HFFc6 (cell line): ENCODE data around the gene EFL1. TPM values are rescaled to one million over a fixed set of nuclear protein-coding genes. Genes with fewer than 3 reads are reported as not detected.

Experiments
- DNase-seq: peaks from one replicate; pipeline ENCODE4 v3.0.0-alpha.2; 2018
- H3K27ac Mint-ChIP-seq: 2 replicates; pipeline ENCODE4 v1.8.0; 2020; ENCODE audit warnings: mild to moderate bottlenecking, mixed read lengths
- H3K27me3 Mint-ChIP-seq: 2 replicates; pipeline ENCODE4 v1.8.0; 2021; ENCODE audit warnings: mild to moderate bottlenecking, moderate library complexity, mixed read lengths; ENCODE audit not compliant: insufficient read depth
- H3K36me3 Mint-ChIP-seq: 2 replicates; pipeline ENCODE4 v1.8.0; 2021; ENCODE audit warnings: low read depth, mixed read lengths
- H3K4me1 Mint-ChIP-seq: 2 replicates; pipeline ENCODE4 v1.8.0; 2020; ENCODE audit warnings: low read depth, mixed read lengths
- H3K4me3 Mint-ChIP-seq: 2 replicates; pipeline ENCODE4 v1.8.0; 2020; ENCODE audit warnings: mild to moderate bottlenecking, moderate library complexity, mixed read lengths
- H3K9me3 Mint-ChIP-seq: 2 replicates; pipeline ENCODE4 v1.8.0; 2020; ENCODE audit warnings: mild to moderate bottlenecking, mixed read lengths
- total RNA-seq, 6 experiments: library from RNA; stranded (reverse); fragmentation: NEBNext Ultra II Directional; extraction: Animal tissue kit (Norgen Biotek cat#: 25700); gene quantifications; 2 replicates in 1 of 6; 3 replicates in 5 of 6; pipeline ENCODE4 v1.2.3, GENCODE V29; 2021
- TF ChIP-seq, protein P1 (sequence below): fragments of 200-600 bp; sonication (generic); IDR thresholded peaks from 2 replicates; pipeline ENCODE4 v1.5.0; 2021; ENCODE audit warnings: antibody characterized with exemption, mild to moderate bottlenecking

EFL1 gene
- total RNA-seq, 6 experiments from 2014 or later: 14.3 to 20.5 (median 18.5) TPM

DNA sequence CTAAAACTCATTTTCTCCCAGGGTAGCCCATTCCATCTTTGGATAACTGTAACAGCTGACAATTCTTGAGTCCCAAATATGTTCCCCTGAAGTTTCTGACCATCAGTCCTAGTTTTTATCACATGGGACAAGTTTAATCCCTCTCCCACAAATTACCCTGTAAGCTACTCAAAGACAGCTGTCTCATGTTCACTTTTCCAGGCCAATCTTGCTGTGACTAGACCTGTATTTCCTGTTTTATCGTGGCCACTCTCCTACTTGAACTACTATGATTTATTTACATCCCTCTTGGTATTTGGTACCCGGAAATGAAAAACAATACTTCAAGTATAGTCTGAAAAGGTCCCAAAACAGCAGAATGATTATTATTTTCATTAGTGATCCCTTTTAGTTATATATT lies 121.6 kb downstream of the EFL1 start:
- H3K36me3 Mint-ChIP-seq: peaks cover 5% of the 10 kb centered on the region; the same call in 1 of the 2 replicates
- DNase-seq: no peak
- H3K27ac Mint-ChIP-seq: peak overlapping the region; percentile 74
- no peaks in the 10 kb centered on the region; the same call in 1 of the 2 replicates for H3K27me3 Mint-ChIP-seq
- H3K4me1 Mint-ChIP-seq: peaks cover 52% of the 10 kb centered on the region
- TF ChIP-seq, protein P1, sequence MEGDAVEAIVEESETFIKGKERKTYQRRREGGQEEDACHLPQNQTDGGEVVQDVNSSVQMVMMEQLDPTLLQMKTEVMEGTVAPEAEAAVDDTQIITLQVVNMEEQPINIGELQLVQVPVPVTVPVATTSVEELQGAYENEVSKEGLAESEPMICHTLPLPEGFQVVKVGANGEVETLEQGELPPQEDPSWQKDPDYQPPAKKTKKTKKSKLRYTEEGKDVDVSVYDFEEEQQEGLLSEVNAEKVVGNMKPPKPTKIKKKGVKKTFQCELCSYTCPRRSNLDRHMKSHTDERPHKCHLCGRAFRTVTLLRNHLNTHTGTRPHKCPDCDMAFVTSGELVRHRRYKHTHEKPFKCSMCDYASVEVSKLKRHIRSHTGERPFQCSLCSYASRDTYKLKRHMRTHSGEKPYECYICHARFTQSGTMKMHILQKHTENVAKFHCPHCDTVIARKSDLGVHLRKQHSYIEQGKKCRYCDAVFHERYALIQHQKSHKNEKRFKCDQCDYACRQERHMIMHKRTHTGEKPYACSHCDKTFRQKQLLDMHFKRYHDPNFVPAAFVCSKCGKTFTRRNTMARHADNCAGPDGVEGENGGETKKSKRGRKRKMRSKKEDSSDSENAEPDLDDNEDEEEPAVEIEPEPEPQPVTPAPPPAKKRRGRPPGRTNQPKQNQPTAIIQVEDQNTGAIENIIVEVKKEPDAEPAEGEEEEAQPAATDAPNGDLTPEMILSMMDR: no peak
- no peak overlapping the region for H3K4me3 Mint-ChIP-seq
- H3K9me3 Mint-ChIP-seq: no peaks in the 10 kb centered on the region

DNA sequence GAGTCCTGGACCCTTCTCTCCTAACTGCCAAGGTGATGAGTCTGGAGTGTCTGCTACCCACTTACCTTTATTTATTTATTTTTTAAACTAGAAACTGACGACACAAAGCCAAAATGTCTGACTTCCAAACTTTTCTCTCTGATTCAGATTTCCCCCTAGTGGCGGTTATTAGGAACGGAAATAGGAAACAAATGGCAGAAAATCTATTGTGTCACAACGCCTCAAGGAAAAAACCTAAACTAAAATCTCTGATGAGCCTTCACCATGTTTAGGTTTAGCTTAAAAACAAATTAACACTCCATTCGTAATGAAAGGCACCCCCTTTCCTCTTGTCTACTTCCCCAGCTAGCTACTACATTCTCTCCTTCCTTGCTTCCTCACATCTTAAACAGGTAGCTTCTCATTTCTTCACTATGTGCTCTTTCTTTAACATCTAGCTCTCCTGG lies 122.7 kb downstream of the EFL1 start:
- no peaks in the 10 kb centered on the region; the same call in 1 of the 2 replicates for H3K27me3 Mint-ChIP-seq
- H3K4me3 Mint-ChIP-seq: no peak overlapping the region
- peak; percentile 58 for DNase-seq
- H3K4me1 Mint-ChIP-seq: peaks cover 59% of the 10 kb centered on the region
- H3K27ac Mint-ChIP-seq: peak overlapping the region; percentile 63
- H3K9me3 Mint-ChIP-seq: no peaks in the 10 kb centered on the region
- H3K36me3 Mint-ChIP-seq: peaks cover 10% of the 10 kb centered on the region; the same call in 1 of the 2 replicates
- TF ChIP-seq, protein P1: peak; percentile 92

DNA sequence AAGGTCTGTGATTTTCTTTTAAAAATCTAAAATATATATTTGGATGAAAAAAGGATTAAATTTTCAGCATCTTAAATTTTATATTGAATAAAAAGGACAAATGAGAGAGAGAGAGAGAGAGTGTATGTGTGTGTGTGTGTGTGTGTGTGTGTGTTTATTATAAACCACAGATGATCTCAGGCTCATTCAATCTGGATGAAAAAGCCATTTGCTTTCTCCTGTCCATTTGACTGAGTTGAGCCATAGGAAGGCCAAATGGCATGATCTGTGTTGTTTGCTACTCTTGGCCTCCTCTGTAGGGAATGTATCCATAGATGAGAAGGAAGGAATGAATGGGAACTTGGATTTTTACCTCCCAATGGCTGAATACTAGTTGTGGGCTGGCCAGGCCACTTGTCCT lies 124.2 kb downstream of the EFL1 start:
- TF ChIP-seq, protein P1: no peak
- no peaks in the 10 kb centered on the region; the same call in 1 of the 2 replicates for H3K27me3 Mint-ChIP-seq
- DNase-seq: no peak
- H3K36me3 Mint-ChIP-seq: peaks cover 19% of the 10 kb centered on the region; the same call in 1 of the 2 replicates
- H3K9me3 Mint-ChIP-seq: no peaks in the 10 kb centered on the region
- no peak overlapping the region for H3K4me3 Mint-ChIP-seq
- peak overlapping the region; percentile 57; the same call in 1 of the 2 replicates for H3K27ac Mint-ChIP-seq
- H3K4me1 Mint-ChIP-seq: peaks cover 68% of the 10 kb centered on the region

DNA sequence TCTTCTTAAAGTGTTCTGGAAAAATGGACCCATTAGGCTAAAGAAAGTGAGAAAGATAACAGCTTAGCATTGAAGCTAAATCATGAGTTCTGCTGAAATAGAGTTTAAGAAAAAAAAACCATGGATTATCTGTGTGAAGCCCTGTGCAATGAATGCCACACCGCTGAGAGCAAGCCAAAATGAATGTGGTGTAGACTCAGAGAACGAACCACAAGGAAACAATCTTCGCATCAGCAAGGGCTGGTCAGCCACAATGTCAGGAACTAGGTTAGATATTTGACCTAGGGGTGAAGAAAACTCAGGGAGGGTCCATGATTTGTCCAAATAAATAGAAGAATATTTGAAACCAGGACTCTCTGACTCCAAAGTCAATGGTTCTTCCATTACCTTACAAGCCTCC lies 125.3 kb downstream of the EFL1 start:
- Mint-ChIP-seq H3K4me3 (no peak overlapping the region), H3K9me3 (no peaks in the 10 kb centered on the region), H3K27ac (peak overlapping the region; percentile 25; the same call in 1 of the 2 replicates), H3K36me3 (peaks cover 19% of the 10 kb centered on the region; the same call in 1 of the 2 replicates), H3K4me1 (peaks cover 79% of the 10 kb centered on the region), H3K27me3 (no peaks in the 10 kb centered on the region; the same call in 1 of the 2 replicates)
- no peak for DNase-seq
- TF ChIP-seq, protein P1: no peak

DNA sequence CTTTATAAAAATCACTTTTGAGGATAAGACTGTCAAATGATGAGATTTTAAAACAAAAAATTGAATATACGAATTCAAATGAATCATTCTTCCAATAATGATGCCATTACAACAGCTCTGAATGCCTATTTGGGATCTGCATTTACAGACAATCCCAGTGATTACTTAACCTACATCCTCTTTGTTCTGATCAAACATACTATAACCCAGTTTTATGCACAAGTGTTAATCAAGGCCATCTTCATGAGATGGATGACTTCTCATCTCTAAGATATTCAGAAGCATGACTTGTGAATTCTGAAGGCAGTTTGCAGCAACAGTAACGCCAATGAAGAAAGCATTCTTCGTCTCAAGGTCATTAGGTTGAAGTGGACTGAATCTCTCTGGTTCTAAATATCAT lies 126.4 kb downstream of the EFL1 start:
- no peak for DNase-seq
- Mint-ChIP-seq H3K4me1 (peaks cover 90% of the 10 kb centered on the region), H3K27ac (no peak overlapping the region), H3K9me3 (no peaks in the 10 kb centered on the region), H3K4me3 (no peak overlapping the region), H3K27me3 (no peaks in the 10 kb centered on the region; the same call in 1 of the 2 replicates), H3K36me3 (peaks cover 19% of the 10 kb centered on the region; the same call in 1 of the 2 replicates)
- TF ChIP-seq, protein P1: no peak
